ENCODE data around the gene IRAK4. TPM values are rescaled to one million over a fixed set of nuclear protein-coding genes. Genes with fewer than 3 reads are reported as not detected.
A peak's percentile ranks its signal among the peaks of the same experiment; 100 is the strongest.

Gene IRAK4
- total RNA-seq (ENCODE audit: unreplicated experiment) = 17.3 TPM
- long read RNA-seq, partial matches to known transcripts = 4 of 5 reads
- long read RNA-seq, other reads (novel, unspliced or antisense) = 1 of 5 reads

- Mint-ChIP-seq H3K4me1 (ENCODE audit: unreplicated experiment) (peaks cover 21% of the 10 kb centered on the region), H3K36me3 (ENCODE audit: low read depth, unreplicated experiment) (no peaks in the 10 kb centered on the region), H3K27me3 (ENCODE audit: unreplicated experiment) (peaks cover 2% of the 10 kb centered on the region), H3K9me3 (ENCODE audit: unreplicated experiment) (no peaks in the 10 kb centered on the region), H3K27ac (ENCODE audit: unreplicated experiment) (peak within 1 kb of the TSS; percentile 85), H3K4me3 (ENCODE audit: unreplicated experiment) (peak within 1 kb of the TSS; percentile 95)
- DNase-seq (ENCODE audit: low spot score) = peak; percentile 90
- TF ChIP-seq, protein P1, sequence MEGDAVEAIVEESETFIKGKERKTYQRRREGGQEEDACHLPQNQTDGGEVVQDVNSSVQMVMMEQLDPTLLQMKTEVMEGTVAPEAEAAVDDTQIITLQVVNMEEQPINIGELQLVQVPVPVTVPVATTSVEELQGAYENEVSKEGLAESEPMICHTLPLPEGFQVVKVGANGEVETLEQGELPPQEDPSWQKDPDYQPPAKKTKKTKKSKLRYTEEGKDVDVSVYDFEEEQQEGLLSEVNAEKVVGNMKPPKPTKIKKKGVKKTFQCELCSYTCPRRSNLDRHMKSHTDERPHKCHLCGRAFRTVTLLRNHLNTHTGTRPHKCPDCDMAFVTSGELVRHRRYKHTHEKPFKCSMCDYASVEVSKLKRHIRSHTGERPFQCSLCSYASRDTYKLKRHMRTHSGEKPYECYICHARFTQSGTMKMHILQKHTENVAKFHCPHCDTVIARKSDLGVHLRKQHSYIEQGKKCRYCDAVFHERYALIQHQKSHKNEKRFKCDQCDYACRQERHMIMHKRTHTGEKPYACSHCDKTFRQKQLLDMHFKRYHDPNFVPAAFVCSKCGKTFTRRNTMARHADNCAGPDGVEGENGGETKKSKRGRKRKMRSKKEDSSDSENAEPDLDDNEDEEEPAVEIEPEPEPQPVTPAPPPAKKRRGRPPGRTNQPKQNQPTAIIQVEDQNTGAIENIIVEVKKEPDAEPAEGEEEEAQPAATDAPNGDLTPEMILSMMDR (IDR thresholded peaks at IDR 0.05; ENCODE audit: unreplicated experiment) = no peak
Measured at GRCh38 chr12:43758728-43759563, at the start of gene IRAK4, which contains the start of gene PUS7L. IRAK4 (plus strand) TSS chr12:43758951; CDS start chr12:43768112, 9,161 bp downstream. PUS7L (minus strand) TSS chr12:43758790; CDS start chr12:43755245, 3,545 bp downstream.

GRCh38 chr12:43711348-43711747 is 47.4 kb upstream of the IRAK4 start:
- DNase-seq (ENCODE audit: low spot score) = no peak
- Mint-ChIP-seq H3K4me3 (ENCODE audit: unreplicated experiment) (no peak overlapping the region), H3K4me1 (ENCODE audit: unreplicated experiment) (no peaks in the 10 kb centered on the region), H3K27ac (ENCODE audit: unreplicated experiment) (no peak overlapping the region), H3K36me3 (ENCODE audit: low read depth, unreplicated experiment) (no peaks in the 10 kb centered on the region), H3K27me3 (ENCODE audit: unreplicated experiment) (no peaks in the 10 kb centered on the region), H3K9me3 (ENCODE audit: unreplicated experiment) (no peaks in the 10 kb centered on the region)
- TF ChIP-seq, protein P1 (IDR thresholded peaks at IDR 0.05; ENCODE audit: unreplicated experiment) = no peak

DNA sequence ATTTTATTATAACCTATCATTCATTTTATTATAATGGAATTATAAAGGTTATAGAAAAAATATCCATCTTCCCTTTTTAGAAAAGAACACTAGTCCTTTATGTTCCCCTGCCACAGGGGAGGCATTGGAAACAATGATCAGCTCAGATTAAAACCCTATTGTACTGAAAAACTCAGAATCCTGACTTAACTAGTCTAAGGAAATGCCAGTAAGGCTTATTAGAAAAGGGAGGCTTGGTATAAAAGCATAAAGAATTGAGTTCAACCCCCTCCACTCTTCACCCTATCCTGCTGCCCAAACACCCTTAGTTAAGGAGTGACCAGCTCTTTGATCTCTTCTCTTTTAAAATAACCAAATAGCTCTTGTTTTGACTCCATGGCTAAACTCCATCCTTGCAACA is 36.1 kb upstream of the IRAK4 start:
- Mint-ChIP-seq H3K4me1 (ENCODE audit: unreplicated experiment) (no peaks in the 10 kb centered on the region), H3K9me3 (ENCODE audit: unreplicated experiment) (no peaks in the 10 kb centered on the region), H3K4me3 (ENCODE audit: unreplicated experiment) (no peak overlapping the region), H3K36me3 (ENCODE audit: low read depth, unreplicated experiment) (no peaks in the 10 kb centered on the region), H3K27me3 (ENCODE audit: unreplicated experiment) (peaks cover 2% of the 10 kb centered on the region), H3K27ac (ENCODE audit: unreplicated experiment) (no peak overlapping the region)
- TF ChIP-seq, protein P1 (IDR thresholded peaks at IDR 0.05; ENCODE audit: unreplicated experiment) = no peak
- DNase-seq (ENCODE audit: low spot score) = no peak

DNA sequence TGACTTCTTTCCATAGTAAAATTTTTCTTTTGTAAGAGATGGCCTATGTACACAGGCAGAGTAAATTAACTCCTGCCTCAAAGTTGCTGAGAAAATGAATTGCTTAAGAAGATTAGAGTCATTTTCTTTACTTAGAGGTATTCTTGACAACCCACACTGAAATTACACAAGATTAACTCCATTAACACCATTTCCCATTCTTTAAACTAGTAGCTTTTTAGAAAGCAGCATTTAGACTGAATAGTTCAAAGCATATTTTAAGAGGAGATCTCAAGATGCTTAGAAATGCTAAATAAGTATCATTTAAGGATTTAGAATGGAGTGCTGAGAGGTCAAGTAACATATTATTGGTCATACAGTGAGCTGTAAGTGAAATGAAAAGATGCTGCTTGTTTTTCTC is 35.6 kb upstream of the IRAK4 start:
- Mint-ChIP-seq H3K27ac (ENCODE audit: unreplicated experiment) (no peak overlapping the region), H3K27me3 (ENCODE audit: unreplicated experiment) (peaks cover 2% of the 10 kb centered on the region), H3K4me3 (ENCODE audit: unreplicated experiment) (no peak overlapping the region), H3K4me1 (ENCODE audit: unreplicated experiment) (no peaks in the 10 kb centered on the region), H3K36me3 (ENCODE audit: low read depth, unreplicated experiment) (no peaks in the 10 kb centered on the region), H3K9me3 (ENCODE audit: unreplicated experiment) (no peaks in the 10 kb centered on the region)
- TF ChIP-seq, protein P1 (IDR thresholded peaks at IDR 0.05; ENCODE audit: unreplicated experiment) = no peak
- DNase-seq (ENCODE audit: low spot score) = no peak

DNA sequence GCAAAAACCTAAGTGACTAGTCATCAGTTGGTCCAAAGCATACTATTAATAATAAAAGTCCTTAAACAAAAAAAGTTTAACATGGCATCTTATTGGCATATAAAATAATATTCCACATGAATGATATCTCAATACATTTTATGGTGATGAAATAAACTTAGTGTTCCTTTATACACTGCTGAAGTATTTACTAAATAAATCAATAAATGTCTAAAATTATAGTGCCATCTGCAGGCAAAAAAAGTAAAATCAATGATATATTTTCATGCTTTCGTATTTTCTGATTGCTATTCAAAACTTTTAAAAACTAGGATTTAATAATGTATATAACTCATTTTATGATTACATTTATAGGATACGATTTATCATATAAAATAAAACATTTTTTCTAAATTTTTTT is 30.6 kb upstream of the IRAK4 start:
- TF ChIP-seq, protein P1 (IDR thresholded peaks at IDR 0.05; ENCODE audit: unreplicated experiment) = peak; percentile 49
- Mint-ChIP-seq H3K27ac (ENCODE audit: unreplicated experiment) (no peak overlapping the region), H3K27me3 (ENCODE audit: unreplicated experiment) (no peaks in the 10 kb centered on the region), H3K4me3 (ENCODE audit: unreplicated experiment) (no peak overlapping the region), H3K4me1 (ENCODE audit: unreplicated experiment) (no peaks in the 10 kb centered on the region), H3K36me3 (ENCODE audit: low read depth, unreplicated experiment) (no peaks in the 10 kb centered on the region), H3K9me3 (ENCODE audit: unreplicated experiment) (no peaks in the 10 kb centered on the region)
- DNase-seq (ENCODE audit: low spot score) = no peak
